ENCODE data around the gene SH3RF3.

DNA sequence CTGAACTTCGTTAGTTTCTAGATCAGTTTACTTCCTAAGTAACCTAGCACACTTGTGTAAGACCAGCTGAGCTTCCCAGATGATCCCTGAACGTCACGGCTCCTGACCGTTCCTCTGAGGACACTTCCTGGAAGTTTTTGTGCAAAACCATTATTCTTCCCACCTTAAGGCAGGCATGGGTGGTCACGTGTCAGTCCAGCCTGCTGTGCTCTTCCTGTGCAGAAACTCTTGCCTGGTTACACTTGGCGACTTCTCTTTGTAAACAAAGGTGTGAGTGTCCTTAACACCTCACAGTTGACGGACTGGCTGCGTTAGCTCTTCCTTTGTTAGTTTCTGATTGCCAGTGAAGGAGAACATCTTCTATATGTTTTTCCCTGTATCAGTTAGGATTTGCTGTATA lies 118.3 kb downstream of the SH3RF3 start:
- TF ChIP-seq POLR2AphosphoS5 (IDR thresholded peaks at IDR 0.05): no peak
- TF ChIP-seq, protein P1, sequence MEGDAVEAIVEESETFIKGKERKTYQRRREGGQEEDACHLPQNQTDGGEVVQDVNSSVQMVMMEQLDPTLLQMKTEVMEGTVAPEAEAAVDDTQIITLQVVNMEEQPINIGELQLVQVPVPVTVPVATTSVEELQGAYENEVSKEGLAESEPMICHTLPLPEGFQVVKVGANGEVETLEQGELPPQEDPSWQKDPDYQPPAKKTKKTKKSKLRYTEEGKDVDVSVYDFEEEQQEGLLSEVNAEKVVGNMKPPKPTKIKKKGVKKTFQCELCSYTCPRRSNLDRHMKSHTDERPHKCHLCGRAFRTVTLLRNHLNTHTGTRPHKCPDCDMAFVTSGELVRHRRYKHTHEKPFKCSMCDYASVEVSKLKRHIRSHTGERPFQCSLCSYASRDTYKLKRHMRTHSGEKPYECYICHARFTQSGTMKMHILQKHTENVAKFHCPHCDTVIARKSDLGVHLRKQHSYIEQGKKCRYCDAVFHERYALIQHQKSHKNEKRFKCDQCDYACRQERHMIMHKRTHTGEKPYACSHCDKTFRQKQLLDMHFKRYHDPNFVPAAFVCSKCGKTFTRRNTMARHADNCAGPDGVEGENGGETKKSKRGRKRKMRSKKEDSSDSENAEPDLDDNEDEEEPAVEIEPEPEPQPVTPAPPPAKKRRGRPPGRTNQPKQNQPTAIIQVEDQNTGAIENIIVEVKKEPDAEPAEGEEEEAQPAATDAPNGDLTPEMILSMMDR (IDR thresholded peaks at IDR 0.05): no peak
